ENCODE measurements around the gene ANKRD24. TPM values are rescaled to one million over a fixed set of nuclear protein-coding genes. Genes with fewer than 3 reads are reported as not detected.
"Not testable (repeated sequence)": the region's sequence is repeated elsewhere in the genome, so short reads cannot be mapped to it uniquely, and the experiment has no call there.

ANKRD24 gene
- total RNA-seq, 1 donor from 2014 or later, result 6.1 TPM

DNA sequence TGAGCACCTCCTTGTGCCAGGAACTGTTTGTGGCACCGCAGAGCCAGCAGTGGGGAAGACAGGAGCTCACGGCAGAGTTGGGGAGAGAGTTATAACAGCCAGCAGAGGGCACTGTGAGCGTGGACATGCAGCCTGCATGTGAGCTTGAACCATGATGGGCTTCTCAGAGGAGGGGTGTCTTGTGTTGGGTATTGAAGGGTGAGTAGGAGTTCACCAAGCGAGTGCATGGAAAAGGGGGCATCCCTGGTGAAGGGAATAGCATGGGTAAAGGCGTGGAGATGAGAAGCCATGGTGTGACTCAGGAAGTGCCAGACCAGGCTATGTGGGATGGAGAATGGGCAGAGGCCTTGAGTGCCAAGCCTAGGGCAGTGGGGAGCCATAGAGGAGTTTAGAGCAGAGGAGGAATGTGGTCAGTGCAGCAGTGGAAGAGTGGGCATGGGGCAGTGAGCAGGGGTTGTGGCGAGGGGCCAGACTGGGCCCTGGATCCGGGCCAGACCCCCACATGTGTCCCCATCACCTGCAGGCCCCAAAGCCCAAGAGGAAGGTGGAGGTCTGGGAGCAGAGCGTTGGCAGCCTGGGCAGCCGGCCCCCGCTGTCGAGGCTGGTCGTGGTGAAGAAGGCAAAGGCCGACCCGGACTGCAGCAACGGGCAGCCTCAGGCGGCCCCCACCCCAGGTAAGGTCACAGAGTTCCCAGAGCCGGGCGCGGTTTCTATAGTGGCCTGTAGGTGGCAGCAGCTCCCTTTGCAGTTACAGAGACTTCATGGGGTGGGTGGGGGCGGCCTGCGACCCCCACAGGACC, 84.8 kb downstream of the ANKRD24 start:
- peak; percentile 94 for TF ChIP-seq CTCF (IDR thresholded peaks at IDR 0.05; ENCODE audit: partially characterized antibody, unreplicated experiment)
- H3K9me3 Mint-ChIP-seq (ENCODE audit: unreplicated experiment), result peaks cover 3% of the 10 kb centered on the region
- H3K4me3 Mint-ChIP-seq (ENCODE audit: unreplicated experiment), result no peak overlapping the region
- no peaks in the 10 kb centered on the region for H3K36me3 Mint-ChIP-seq (ENCODE audit: unreplicated experiment)
- no peaks in the 10 kb centered on the region for H3K4me1 Mint-ChIP-seq (ENCODE audit: low read depth, unreplicated experiment)
- H3K27ac Mint-ChIP-seq (ENCODE audit: unreplicated experiment), result peak overlapping the region; percentile 53
- peak; percentile 76 for DNase-seq
- H3K27me3 Mint-ChIP-seq (ENCODE audit: unreplicated experiment), result peaks cover 4% of the 10 kb centered on the region

DNA sequence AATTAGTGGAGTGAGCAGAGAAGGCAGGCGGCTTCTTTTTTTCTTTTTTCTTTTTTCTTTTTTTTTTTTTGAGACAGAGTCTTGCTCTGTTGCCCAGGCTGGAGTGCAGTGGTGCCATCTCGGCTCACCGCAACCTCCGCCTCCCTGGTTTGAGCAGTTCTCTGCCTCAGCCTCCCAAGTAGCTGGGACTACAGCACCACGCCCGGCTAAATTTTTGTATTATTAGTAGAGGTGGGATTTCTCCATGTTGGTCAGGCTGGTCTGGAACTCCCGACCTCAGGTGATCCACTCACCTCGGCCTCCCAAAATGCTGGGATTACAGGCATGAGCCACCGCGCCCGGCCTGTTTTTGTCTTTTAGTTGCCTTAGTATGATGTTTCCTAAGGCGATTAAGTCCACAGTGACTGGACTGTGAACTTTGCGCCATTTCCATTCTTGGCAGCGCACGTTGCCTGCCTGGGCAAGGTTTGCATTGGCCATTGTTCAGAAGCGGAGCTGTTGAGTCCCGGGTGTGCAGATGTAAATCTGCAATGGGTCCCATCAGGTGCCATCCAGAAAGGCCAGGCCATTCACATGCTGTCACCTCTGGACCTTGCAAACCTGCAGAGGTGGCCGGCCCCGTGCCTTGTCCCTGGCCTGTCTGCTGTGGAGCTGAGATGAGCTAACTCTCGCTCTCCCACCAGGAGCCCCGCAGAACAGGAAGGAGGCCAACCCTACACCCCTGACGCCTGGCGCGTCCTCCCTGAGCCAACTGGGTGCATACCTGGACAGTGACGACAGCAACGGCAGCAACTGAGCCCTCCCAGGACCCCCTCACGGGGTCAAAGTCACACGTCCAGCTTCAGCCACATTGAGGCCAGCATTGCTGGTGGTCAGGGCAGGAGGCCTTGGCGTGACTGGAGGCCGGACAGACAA, 85.7 kb downstream of the ANKRD24 start:
- Mint-ChIP-seq H3K9me3 (ENCODE audit: unreplicated experiment) (peaks cover 3% of the 10 kb centered on the region), H3K27me3 (ENCODE audit: unreplicated experiment) (peaks cover 4% of the 10 kb centered on the region), H3K4me3 (ENCODE audit: unreplicated experiment) (no peak overlapping the region), H3K36me3 (ENCODE audit: unreplicated experiment) (no peaks in the 10 kb centered on the region), H3K27ac (ENCODE audit: unreplicated experiment) (peak overlapping the region; percentile 48), H3K4me1 (ENCODE audit: low read depth, unreplicated experiment) (no peaks in the 10 kb centered on the region)
- no peak for DNase-seq
- TF ChIP-seq CTCF (IDR thresholded peaks at IDR 0.05; ENCODE audit: partially characterized antibody, unreplicated experiment), result peak; percentile 33

DNA sequence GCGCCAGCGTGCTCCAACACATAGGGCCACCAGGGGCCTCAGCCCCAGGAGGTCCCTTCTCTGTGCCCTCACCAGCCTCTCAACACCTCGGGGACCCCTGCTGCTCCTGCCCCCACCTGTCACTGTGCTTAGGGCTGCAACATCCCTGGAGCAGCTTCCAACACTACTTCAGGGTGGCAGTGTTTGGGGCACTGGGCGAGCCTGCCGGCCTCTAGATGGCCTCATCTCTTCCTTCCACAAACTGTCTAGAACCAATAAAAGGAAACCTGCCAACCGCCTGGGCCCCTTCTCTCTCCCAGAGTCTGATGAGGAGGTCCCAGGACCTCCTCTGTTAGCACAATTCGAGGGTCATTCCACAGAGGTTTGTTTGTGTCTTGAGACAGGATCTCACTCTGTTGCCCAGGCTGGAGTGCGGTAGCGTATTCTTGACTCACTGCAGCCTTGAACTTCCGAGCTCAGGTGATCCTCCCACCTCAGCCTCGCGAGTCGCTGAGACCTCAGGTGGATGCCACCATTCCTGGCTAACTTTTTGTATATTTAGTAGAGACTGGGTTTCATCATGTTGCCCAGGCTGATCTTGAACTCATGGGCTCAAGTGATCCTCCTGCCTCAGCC, 86.4 kb downstream of the ANKRD24 start:
- H3K27me3 Mint-ChIP-seq (ENCODE audit: unreplicated experiment), result peaks cover 4% of the 10 kb centered on the region
- no peak overlapping the region for H3K27ac Mint-ChIP-seq (ENCODE audit: unreplicated experiment)
- H3K9me3 Mint-ChIP-seq (ENCODE audit: unreplicated experiment), result peaks cover 3% of the 10 kb centered on the region
- no peak for DNase-seq
- no peaks in the 10 kb centered on the region for H3K4me1 Mint-ChIP-seq (ENCODE audit: low read depth, unreplicated experiment)
- no peak for TF ChIP-seq CTCF (IDR thresholded peaks at IDR 0.05; ENCODE audit: partially characterized antibody, unreplicated experiment)
- no peaks in the 10 kb centered on the region for H3K36me3 Mint-ChIP-seq (ENCODE audit: unreplicated experiment)
- no peak overlapping the region for H3K4me3 Mint-ChIP-seq (ENCODE audit: unreplicated experiment)

GRCh38 chr19:4272894-4273293, 90.4 kb downstream of the ANKRD24 start:
- TF ChIP-seq CTCF (IDR thresholded peaks at IDR 0.05; ENCODE audit: partially characterized antibody, unreplicated experiment), result no peak
- Mint-ChIP-seq H3K36me3 (ENCODE audit: unreplicated experiment) (no peaks in the 10 kb centered on the region), H3K9me3 (ENCODE audit: unreplicated experiment) (no peaks in the 10 kb centered on the region), H3K4me1 (ENCODE audit: low read depth, unreplicated experiment) (peaks cover 3% of the 10 kb centered on the region), H3K27me3 (ENCODE audit: unreplicated experiment) (peaks cover 6% of the 10 kb centered on the region), H3K4me3 (ENCODE audit: unreplicated experiment) (no peak overlapping the region), H3K27ac (ENCODE audit: unreplicated experiment) (no peak overlapping the region)
- DNase-seq, result peak; percentile 51

DNA sequence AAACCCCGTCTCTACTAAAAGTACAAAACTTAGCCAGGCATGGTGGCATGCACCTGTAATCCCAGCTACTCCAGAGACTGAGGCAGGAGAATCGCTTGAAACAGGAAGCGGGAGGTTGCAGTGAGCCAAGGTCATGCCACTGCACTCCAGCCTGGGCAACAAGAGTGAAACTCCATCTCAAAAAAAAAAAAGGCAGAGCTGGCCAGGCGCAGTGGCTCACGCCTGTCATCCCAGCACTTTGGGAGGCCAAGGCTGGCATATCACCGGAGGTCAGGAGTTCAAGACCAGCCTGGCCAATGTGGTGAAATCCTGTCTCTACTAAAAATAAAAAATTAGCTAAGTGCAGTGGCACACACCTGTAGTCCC, 91.8 kb downstream of the ANKRD24 start:
- H3K27me3 Mint-ChIP-seq (ENCODE audit: unreplicated experiment); H3K4me3 Mint-ChIP-seq (ENCODE audit: unreplicated experiment); DNase-seq; H3K36me3 Mint-ChIP-seq (ENCODE audit: unreplicated experiment); H3K9me3 Mint-ChIP-seq (ENCODE audit: unreplicated experiment); H3K27ac Mint-ChIP-seq (ENCODE audit: unreplicated experiment); H3K4me1 Mint-ChIP-seq (ENCODE audit: low read depth, unreplicated experiment): not testable (repeated sequence)

All from glutamatergic neuron (in vitro differentiated cells).